ENCODE results near the gene ADAMTSL1. TPM values are rescaled to one million over a fixed set of nuclear protein-coding genes. Genes with fewer than 3 reads are reported as not detected.

ADAMTSL1 gene
- total RNA-seq, 1 donor from 2014 or later: 12.6 TPM

DNA sequence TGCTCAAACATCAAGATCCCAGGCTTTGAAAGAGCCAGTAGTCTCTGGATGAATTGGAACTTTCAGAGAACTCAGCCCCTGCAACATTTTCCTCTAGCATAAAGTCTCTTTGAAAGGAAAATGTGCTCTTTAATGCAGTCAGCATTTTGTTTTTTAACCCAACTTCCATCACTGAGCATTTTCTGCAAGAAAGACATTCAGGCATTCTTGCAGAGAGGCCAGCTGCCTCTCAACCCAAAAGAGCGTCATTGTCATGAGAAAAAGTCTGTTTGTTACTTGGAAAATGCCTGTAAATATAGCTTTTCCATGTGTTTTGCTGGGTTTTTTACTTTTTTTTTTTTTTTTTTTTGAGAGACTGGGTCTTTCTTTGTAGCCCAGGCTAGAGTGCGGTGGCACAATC is 225.0 kb downstream of the ADAMTSL1 start:
- Mint-ChIP-seq H3K4me3 (ENCODE audit: unreplicated experiment) (no peak overlapping the region), H3K36me3 (ENCODE audit: low read depth, unreplicated experiment) (peaks cover 15% of the 10 kb centered on the region), H3K4me1 (ENCODE audit: low read depth, unreplicated experiment) (no peaks in the 10 kb centered on the region), H3K9me3 (ENCODE audit: unreplicated experiment) (peaks cover 21% of the 10 kb centered on the region), H3K27me3 (ENCODE audit: low read depth, unreplicated experiment) (no peaks in the 10 kb centered on the region), H3K27ac (ENCODE audit: unreplicated experiment) (no peak overlapping the region)
- H3K27me3 ChIP-seq (ENCODE audit: insufficient read depth, low read length): no peaks in the 10 kb centered on the region
- no peak overlapping the region for H2AFZ ChIP-seq (ENCODE audit: low read depth, low read length)
- H4K20me1 ChIP-seq (ENCODE audit: insufficient read depth, low read length): no peaks in the 10 kb centered on the region
- no peak overlapping the region for H3K4me3 ChIP-seq (ENCODE audit: insufficient read depth, low read depth, low read length)
- no peak overlapping the region for H3K9ac ChIP-seq (ENCODE audit: low read length)
- DNase-seq (ENCODE audit: low read depth) (no peak), FAIRE-seq (no peak)
- no peaks in the 10 kb centered on the region for H3K9me3 ChIP-seq (ENCODE audit: insufficient read depth, low read depth, low read length)
- no peak for TF ChIP-seq EZH2 (IDR thresholded peaks at IDR 0.05; ENCODE audit: insufficient read depth, low read length)
- TF ChIP-seq, protein P1, sequence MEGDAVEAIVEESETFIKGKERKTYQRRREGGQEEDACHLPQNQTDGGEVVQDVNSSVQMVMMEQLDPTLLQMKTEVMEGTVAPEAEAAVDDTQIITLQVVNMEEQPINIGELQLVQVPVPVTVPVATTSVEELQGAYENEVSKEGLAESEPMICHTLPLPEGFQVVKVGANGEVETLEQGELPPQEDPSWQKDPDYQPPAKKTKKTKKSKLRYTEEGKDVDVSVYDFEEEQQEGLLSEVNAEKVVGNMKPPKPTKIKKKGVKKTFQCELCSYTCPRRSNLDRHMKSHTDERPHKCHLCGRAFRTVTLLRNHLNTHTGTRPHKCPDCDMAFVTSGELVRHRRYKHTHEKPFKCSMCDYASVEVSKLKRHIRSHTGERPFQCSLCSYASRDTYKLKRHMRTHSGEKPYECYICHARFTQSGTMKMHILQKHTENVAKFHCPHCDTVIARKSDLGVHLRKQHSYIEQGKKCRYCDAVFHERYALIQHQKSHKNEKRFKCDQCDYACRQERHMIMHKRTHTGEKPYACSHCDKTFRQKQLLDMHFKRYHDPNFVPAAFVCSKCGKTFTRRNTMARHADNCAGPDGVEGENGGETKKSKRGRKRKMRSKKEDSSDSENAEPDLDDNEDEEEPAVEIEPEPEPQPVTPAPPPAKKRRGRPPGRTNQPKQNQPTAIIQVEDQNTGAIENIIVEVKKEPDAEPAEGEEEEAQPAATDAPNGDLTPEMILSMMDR (IDR thresholded peaks at IDR 0.05; ENCODE audit: insufficient read depth, low read depth, low read length): no peak
- H3K4me2 ChIP-seq (ENCODE audit: low read length): no peak overlapping the region
- no peak overlapping the region for H3K27ac ChIP-seq (ENCODE audit: low read depth, low read length)
- no peaks in the 10 kb centered on the region for H3K4me1 ChIP-seq (ENCODE audit: insufficient read depth, low read length)
- H3K36me3 ChIP-seq (ENCODE audit: insufficient read depth, low read length): peaks cover 6% of the 10 kb centered on the region
- no peaks in the 10 kb centered on the region for H3K79me2 ChIP-seq (ENCODE audit: insufficient read depth, low read length)

DNA sequence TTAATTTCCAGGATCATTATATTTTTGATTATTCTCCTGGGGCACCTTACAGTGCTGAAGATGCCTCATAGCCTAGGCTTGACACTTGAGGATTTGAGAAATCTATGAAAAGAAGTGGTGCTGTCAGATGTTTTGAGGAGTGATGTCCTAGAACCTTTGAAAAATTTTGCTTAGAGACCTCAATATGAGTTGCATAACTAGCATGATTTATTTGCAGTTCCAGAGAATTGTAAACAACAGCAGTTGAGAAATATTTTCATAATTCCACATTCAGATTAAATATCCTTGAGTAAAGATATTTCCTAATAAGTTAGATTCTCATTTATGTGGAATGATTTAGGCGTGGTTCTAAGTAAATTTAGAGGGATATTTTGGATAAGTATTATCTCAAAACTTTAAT is 225.8 kb downstream of the ADAMTSL1 start:
- H3K27ac Mint-ChIP-seq (ENCODE audit: unreplicated experiment): no peak overlapping the region
- no peaks in the 10 kb centered on the region for H3K27me3 ChIP-seq (ENCODE audit: insufficient read depth, low read length)

DNA sequence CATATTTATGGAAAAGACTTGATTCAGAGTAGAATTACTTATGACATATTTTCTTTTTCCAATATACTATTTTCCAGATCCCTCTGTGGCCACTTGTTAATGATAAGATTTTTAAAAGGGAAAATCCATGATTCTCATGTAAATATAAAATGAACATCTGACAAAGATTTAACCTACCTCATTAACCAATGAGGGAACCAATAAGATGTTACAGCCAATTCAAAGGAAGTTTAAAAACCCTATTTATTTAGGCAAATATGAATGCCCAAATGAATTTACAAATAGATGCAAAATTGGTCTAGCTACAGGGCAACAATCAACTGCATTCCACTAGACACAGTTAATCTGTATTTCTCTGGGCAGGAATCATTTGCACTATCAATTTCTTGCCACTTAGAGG is 226.8 kb downstream of the ADAMTSL1 start:
- peaks cover 16% of the 10 kb centered on the region for H3K36me3 ChIP-seq (ENCODE audit: insufficient read depth, low read length)
- H3K4me1 ChIP-seq (ENCODE audit: insufficient read depth, low read length): no peaks in the 10 kb centered on the region
- H3K4me1 Mint-ChIP-seq (ENCODE audit: low read depth, unreplicated experiment): no peaks in the 10 kb centered on the region
- TF ChIP-seq, protein P1 (IDR thresholded peaks at IDR 0.05; ENCODE audit: insufficient read depth, low read depth, low read length): no peak
- no peak for TF ChIP-seq EZH2 (IDR thresholded peaks at IDR 0.05; ENCODE audit: insufficient read depth, low read length)
- H3K4me2 ChIP-seq (ENCODE audit: low read length): no peak overlapping the region
- peaks cover 11% of the 10 kb centered on the region for H3K36me3 Mint-ChIP-seq (ENCODE audit: low read depth, unreplicated experiment)
- H3K27me3 Mint-ChIP-seq (ENCODE audit: low read depth, unreplicated experiment): no peaks in the 10 kb centered on the region
- H3K27me3 ChIP-seq (ENCODE audit: insufficient read depth, low read length): no peaks in the 10 kb centered on the region
- no peaks in the 10 kb centered on the region for H3K9me3 ChIP-seq (ENCODE audit: insufficient read depth, low read depth, low read length)
- no peak overlapping the region for H2AFZ ChIP-seq (ENCODE audit: low read depth, low read length)
- no peak overlapping the region for H3K27ac ChIP-seq (ENCODE audit: low read depth, low read length)
- H3K4me3 ChIP-seq (ENCODE audit: insufficient read depth, low read depth, low read length): no peak overlapping the region
- no peak overlapping the region for H3K27ac Mint-ChIP-seq (ENCODE audit: unreplicated experiment)
- DNase-seq (ENCODE audit: low read depth) (no peak), FAIRE-seq (no peak)
- H3K79me2 ChIP-seq (ENCODE audit: insufficient read depth, low read length): no peaks in the 10 kb centered on the region
- no peak overlapping the region for H3K4me3 Mint-ChIP-seq (ENCODE audit: unreplicated experiment)
- peaks cover 9% of the 10 kb centered on the region for H3K9me3 Mint-ChIP-seq (ENCODE audit: unreplicated experiment)
- H4K20me1 ChIP-seq (ENCODE audit: insufficient read depth, low read length): no peaks in the 10 kb centered on the region
- H3K9ac ChIP-seq (ENCODE audit: low read length): no peak overlapping the region

More for the DNA sequence above, 225.8 kb downstream of the ADAMTSL1 start:
- no peak for DNase-seq (ENCODE audit: low read depth)
- Histone ChIP-seq H3K36me3 (ENCODE audit: insufficient read depth, low read length) (peaks cover 12% of the 10 kb centered on the region), H3K9ac (ENCODE audit: low read length) (no peak overlapping the region), H4K20me1 (ENCODE audit: insufficient read depth, low read length) (no peaks in the 10 kb centered on the region), H3K4me2 (ENCODE audit: low read length) (no peak overlapping the region), H2AFZ (ENCODE audit: low read depth, low read length) (no peak overlapping the region), H3K9me3 (ENCODE audit: insufficient read depth, low read depth, low read length) (no peaks in the 10 kb centered on the region), H3K4me1 (ENCODE audit: insufficient read depth, low read length) (no peaks in the 10 kb centered on the region), H3K27ac (ENCODE audit: low read depth, low read length) (no peak overlapping the region), H3K79me2 (ENCODE audit: insufficient read depth, low read length) (no peaks in the 10 kb centered on the region), H3K4me3 (ENCODE audit: insufficient read depth, low read depth, low read length) (no peak overlapping the region)
- H3K4me1 Mint-ChIP-seq (ENCODE audit: low read depth, unreplicated experiment): no peaks in the 10 kb centered on the region
- TF ChIP-seq, protein P1 (IDR thresholded peaks at IDR 0.05; ENCODE audit: insufficient read depth, low read depth, low read length): no peak
- no peak for TF ChIP-seq EZH2 (IDR thresholded peaks at IDR 0.05; ENCODE audit: insufficient read depth, low read length)
- no peak overlapping the region for H3K4me3 Mint-ChIP-seq (ENCODE audit: unreplicated experiment)
- no peak for FAIRE-seq
- H3K27me3 Mint-ChIP-seq (ENCODE audit: low read depth, unreplicated experiment): no peaks in the 10 kb centered on the region
- H3K9me3 Mint-ChIP-seq (ENCODE audit: unreplicated experiment): peaks cover 15% of the 10 kb centered on the region
- H3K36me3 Mint-ChIP-seq (ENCODE audit: low read depth, unreplicated experiment): peaks cover 12% of the 10 kb centered on the region

Measured in astrocyte (in vitro differentiated cells and primary cell).